ENCODE measurements around the gene CHRNB4.

CHRNB4 gene

DNA sequence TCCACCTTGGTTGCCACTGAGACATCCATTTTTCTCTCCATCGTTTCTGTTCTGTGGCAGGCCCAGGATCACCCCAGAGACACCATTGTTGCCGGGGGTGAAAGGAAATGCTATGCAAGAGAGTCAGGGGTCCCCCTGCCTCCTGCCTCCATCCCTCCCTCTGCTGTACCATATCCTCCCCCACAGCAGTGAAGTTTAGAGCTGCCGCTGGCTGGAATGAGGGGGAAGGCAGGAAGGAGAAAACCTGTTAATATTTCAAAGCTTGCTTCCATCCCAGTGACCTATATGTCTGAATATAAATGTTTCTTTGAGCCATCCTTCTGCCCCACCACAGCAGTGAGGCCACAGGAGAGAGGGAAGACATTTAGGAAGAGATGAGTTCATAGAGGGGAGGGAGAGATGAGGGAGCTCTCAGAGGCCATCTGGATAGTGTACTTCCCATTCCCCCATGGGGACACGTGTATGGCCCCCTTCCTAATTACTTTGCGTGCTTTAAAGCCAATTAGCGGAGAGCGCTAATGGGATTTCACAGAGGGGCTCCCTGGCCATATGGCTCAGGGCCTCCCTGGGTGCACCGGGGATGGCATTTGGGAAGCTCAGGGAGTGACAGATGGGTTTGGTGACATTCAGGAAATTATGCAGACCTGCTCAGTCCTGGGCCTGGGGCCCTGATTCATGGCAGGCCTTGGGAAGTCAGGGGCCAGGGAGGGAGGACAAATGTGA, 40.4 kb upstream of the CHRNB4 start:
- TF ChIP-seq SPI1 (IDR thresholded peaks at IDR 0.05; ENCODE audit: low read depth, low read length): no peak
- no peak for TF ChIP-seq POLR2A (IDR thresholded peaks at IDR 0.05; ENCODE audit: low read depth, low read length)
- TF ChIP-seq POLR2AphosphoS5 (IDR thresholded peaks at IDR 0.05; ENCODE audit: low read depth, low read length): no peak
- no peak for TF ChIP-seq PAX5 (IDR thresholded peaks at IDR 0.05; ENCODE audit: insufficient read depth, low read length, severe bottlenecking)
- no peak for TF ChIP-seq TAF1 (IDR thresholded peaks at IDR 0.05; ENCODE audit: low read depth, low read length)
- no peak for TF ChIP-seq POU2F2 (IDR thresholded peaks at IDR 0.05; ENCODE audit: low read depth, low read length)
- DNase-seq (ENCODE audit: insufficient read length, low spot score) (no peak), FAIRE-seq (no peak)

DNA sequence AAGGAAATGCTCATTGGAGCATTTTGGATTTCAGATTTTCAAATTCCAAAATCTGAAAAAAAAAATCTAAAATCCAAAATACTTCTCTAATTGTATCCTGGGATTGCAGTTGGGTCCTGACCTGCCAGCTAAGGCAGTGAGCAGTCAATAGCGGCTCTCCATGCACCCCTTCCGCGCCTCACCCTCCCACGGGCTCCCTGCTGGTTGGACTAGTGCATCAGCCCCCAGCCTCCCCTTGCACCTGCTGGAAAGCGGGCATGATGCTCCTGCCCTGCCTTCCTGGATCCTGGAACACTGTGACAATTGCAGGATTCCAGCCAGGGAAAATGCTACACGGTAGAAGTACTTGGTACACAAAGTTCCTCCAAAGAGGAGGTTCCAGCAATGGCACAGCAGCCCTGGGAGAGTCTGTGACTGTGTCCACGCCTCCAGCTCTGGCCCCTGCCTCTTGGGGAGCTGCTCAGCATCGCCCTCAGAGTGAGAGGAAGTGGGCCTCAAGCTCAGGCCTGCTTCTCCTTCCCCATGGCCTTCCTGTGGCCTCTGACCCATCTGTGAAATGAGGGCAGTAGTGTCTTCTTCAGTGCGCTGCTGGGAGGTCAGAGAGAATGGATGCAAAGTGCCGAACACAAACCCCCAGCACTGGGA, 39.5 kb upstream of the CHRNB4 start:
- TF ChIP-seq POLR2AphosphoS5 (IDR thresholded peaks at IDR 0.05; ENCODE audit: low read depth, low read length) (no peak), SPI1 (IDR thresholded peaks at IDR 0.05; ENCODE audit: low read depth, low read length) (peak; percentile 54; the same call in 1 of the 2 replicates), POLR2A (IDR thresholded peaks at IDR 0.05; ENCODE audit: low read depth, low read length) (no peak), TAF1 (IDR thresholded peaks at IDR 0.05; ENCODE audit: low read depth, low read length) (no peak), PAX5 (IDR thresholded peaks at IDR 0.05; ENCODE audit: insufficient read depth, low read length, severe bottlenecking) (no peak), POU2F2 (IDR thresholded peaks at IDR 0.05; ENCODE audit: low read depth, low read length) (no peak)
- DNase-seq (ENCODE audit: insufficient read length, low spot score) (no peak), FAIRE-seq (no peak)

DNA sequence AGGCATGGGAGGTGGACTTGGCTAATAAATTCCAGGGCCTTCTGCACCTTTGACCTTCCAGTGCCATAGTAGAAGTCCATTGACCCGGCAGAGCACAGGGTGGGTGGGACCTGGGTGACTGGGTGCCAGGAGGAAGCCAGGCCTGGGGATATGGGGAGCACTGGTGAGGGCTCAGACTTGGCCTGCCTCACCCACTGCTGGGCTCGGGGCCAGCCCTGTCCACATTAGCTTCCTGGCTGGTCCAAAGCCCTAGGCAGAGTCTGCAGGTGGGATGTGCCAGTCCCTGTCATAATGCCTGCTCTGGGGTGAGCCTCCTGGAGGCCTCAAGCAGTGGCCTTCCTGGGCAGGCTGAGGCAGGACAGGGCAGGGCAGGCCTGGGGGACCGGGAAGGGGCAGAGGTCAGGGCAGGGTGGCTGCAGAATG, 38.1 kb upstream of the CHRNB4 start:
- no peak for TF ChIP-seq TAF1 (IDR thresholded peaks at IDR 0.05; ENCODE audit: low read depth, low read length)
- TF ChIP-seq POLR2AphosphoS5 (IDR thresholded peaks at IDR 0.05; ENCODE audit: low read depth, low read length): no peak
- TF ChIP-seq POU2F2 (IDR thresholded peaks at IDR 0.05; ENCODE audit: low read depth, low read length): no peak
- no peak for TF ChIP-seq POLR2A (IDR thresholded peaks at IDR 0.05; ENCODE audit: low read depth, low read length)
- TF ChIP-seq PAX5 (IDR thresholded peaks at IDR 0.05; ENCODE audit: insufficient read depth, low read length, severe bottlenecking): no peak
- TF ChIP-seq SPI1 (IDR thresholded peaks at IDR 0.05; ENCODE audit: low read depth, low read length): no peak
- FAIRE-seq: no peak
- no peak for DNase-seq (ENCODE audit: insufficient read length, low spot score)

DNA sequence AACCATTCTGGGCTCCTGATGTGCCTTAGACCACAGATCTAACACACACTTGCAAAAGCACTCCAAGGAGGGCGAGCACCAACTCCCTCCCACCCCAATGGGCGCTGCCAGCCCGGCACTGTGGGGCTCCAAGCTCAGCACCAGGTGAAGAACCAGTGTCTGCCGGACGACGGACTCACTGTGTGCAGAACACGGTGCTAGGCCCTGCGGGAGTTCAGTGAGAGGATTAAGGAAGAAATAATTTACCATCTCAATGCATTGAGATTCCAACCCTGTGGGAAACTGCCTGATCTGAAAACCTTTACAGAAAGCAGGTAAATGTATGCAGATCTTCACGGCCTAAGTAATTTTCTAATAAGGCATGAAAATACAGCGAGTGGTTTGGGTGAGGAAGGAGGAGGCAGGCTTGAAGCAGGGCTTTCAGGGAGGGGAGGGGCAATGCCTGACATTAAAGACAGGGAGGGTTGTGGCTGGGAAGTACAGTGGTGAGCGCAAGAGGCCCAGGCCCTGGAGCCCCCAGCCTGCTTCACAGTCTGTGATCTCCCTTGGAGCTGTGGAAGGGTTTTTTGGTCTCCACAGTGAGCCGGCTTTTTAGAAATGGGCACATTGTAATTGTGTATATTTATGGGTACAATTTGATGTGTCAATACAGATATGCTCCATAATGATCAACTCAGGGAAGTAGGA, 35.6 kb upstream of the CHRNB4 start:
- no peak for DNase-seq (ENCODE audit: insufficient read length, low spot score)
- TF ChIP-seq PAX5 (IDR thresholded peaks at IDR 0.05; ENCODE audit: insufficient read depth, low read length, severe bottlenecking) (no peak), POLR2AphosphoS5 (IDR thresholded peaks at IDR 0.05; ENCODE audit: low read depth, low read length) (no peak), SPI1 (IDR thresholded peaks at IDR 0.05; ENCODE audit: low read depth, low read length) (no peak), POU2F2 (IDR thresholded peaks at IDR 0.05; ENCODE audit: low read depth, low read length) (no peak), TAF1 (IDR thresholded peaks at IDR 0.05; ENCODE audit: low read depth, low read length) (no peak), POLR2A (IDR thresholded peaks at IDR 0.05; ENCODE audit: low read depth, low read length) (no peak)
- no peak for FAIRE-seq

DNA sequence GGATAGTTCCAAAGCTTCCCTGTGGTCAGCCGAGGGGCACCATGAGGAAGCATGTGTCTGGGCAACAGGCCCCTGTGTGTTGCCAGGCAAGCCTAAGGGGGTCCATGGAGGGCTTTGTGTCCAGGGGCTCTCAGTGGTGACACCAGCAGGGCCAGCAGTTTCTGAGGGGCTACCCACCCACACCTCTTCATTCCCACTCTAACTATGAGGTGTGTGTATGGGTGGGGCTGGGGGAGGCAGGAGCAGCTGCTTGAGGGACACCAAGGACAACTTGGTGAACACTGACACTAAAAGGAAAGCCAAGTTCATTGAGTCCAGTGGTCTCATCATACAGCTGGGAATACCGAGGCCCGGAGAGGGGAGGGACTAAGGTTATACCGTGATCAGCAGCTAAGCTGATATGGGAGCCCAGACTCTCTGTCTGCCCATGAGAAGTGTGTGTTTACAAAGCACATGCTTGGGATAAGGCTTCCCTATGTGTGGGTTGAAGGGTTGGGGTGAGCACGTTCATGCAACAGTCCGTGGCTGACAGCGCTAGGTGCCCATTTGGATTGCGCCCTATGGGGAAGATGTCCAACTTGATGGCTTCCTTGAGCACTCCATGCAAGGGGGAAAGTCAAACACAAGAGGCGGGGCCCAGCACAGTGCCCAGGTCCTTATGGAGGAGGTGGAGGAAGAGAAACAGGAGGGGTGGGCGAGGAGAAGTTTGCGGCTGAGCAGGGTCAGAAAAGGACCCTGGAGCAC, 34.8 kb upstream of the CHRNB4 start:
- FAIRE-seq (no peak), DNase-seq (ENCODE audit: insufficient read length, low spot score) (no peak)
- TF ChIP-seq POLR2AphosphoS5 (IDR thresholded peaks at IDR 0.05; ENCODE audit: low read depth, low read length) (no peak), POLR2A (IDR thresholded peaks at IDR 0.05; ENCODE audit: low read depth, low read length) (no peak), SPI1 (IDR thresholded peaks at IDR 0.05; ENCODE audit: low read depth, low read length) (no peak), POU2F2 (IDR thresholded peaks at IDR 0.05; ENCODE audit: low read depth, low read length) (no peak)

DNA sequence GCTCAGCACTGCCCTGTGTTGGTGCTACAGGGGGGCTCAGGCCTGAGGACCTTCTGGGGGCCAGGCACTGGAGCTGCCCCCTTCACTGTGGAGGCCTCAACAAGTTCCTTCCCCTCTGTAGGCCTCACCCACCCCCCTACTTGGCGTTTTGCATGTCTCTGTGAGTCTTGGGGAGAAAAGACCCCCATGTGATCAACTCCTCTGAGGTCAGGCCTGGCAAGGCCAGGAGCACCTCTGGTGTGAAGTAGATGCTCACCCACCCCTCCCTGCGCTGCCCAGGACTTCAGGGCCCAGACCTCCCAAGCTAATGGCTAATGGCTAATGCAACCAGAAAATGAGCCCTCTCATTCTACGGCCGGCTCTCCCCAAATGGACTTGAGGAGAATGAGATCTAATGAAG, 34.2 kb upstream of the CHRNB4 start:
- TF ChIP-seq POU2F2 (IDR thresholded peaks at IDR 0.05; ENCODE audit: low read depth, low read length): no peak
- TF ChIP-seq SPI1 (IDR thresholded peaks at IDR 0.05; ENCODE audit: low read depth, low read length): no peak
- no peak for TF ChIP-seq POLR2AphosphoS5 (IDR thresholded peaks at IDR 0.05; ENCODE audit: low read depth, low read length)
- no peak for TF ChIP-seq PAX5 (IDR thresholded peaks at IDR 0.05; ENCODE audit: insufficient read depth, low read length, severe bottlenecking)
- no peak for TF ChIP-seq TAF1 (IDR thresholded peaks at IDR 0.05; ENCODE audit: low read depth, low read length)
- TF ChIP-seq POLR2A (IDR thresholded peaks at IDR 0.05; ENCODE audit: low read depth, low read length): no peak
- no peak for DNase-seq (ENCODE audit: insufficient read length, low spot score)
- FAIRE-seq: no peak

DNA sequence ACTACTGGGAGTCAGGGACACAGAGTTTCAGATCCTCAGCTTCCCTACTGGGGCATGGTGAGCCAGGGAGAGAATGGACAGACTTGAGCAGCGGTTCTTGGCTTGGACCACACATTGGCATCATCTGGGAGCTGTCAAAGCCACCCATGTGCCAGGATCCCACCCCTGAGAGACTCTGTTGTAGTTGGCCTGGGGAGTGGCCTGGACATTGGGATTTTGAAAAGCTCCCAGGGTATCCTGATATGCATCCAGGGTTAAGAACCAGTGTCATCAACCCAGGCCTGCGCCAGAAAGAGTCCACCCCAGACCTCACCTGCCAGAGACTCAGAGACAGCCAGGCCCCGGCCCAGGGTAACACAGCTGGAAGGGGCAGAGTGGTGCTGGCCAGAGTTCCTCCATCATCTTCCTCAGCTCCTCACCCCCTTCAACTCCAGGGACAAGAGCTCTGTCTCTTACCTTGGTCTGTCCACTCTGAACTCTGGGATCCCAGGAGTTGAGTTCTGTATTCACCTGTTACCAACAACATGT, 33.0 kb upstream of the CHRNB4 start:
- FAIRE-seq: no peak
- DNase-seq (ENCODE audit: insufficient read length, low spot score): no peak
- TF ChIP-seq PAX5 (IDR thresholded peaks at IDR 0.05; ENCODE audit: insufficient read depth, low read length, severe bottlenecking) (no peak), SPI1 (IDR thresholded peaks at IDR 0.05; ENCODE audit: low read depth, low read length) (no peak), POU2F2 (IDR thresholded peaks at IDR 0.05; ENCODE audit: low read depth, low read length) (no peak), POLR2A (IDR thresholded peaks at IDR 0.05; ENCODE audit: low read depth, low read length) (no peak), POLR2AphosphoS5 (IDR thresholded peaks at IDR 0.05; ENCODE audit: low read depth, low read length) (no peak), TAF1 (IDR thresholded peaks at IDR 0.05; ENCODE audit: low read depth, low read length) (no peak)

DNA sequence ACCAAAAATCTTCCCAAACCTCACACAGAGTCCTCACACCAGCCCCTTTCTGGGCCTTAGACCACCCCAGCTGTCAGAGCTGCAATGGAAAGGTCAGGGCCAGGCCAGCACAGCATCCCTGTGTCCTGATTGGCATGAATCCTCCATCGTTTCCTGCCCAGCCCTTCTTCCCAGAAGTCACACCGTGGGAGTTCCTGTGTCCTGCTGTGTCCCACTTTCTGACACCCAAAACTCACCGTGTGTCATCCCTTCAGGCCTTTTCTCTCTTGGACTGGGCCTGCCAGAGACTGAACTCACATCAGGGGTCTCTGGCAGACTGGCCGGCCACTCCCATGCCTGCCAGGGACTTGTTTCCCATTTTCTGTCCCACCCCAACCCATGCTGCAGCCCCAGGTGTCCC, 32.5 kb upstream of the CHRNB4 start:
- DNase-seq (ENCODE audit: insufficient read length, low spot score) (no peak), FAIRE-seq (no peak)
- TF ChIP-seq POLR2A (IDR thresholded peaks at IDR 0.05; ENCODE audit: low read depth, low read length): no peak
- TF ChIP-seq POU2F2 (IDR thresholded peaks at IDR 0.05; ENCODE audit: low read depth, low read length): no peak
- TF ChIP-seq SPI1 (IDR thresholded peaks at IDR 0.05; ENCODE audit: low read depth, low read length): no peak
- no peak for TF ChIP-seq PAX5 (IDR thresholded peaks at IDR 0.05; ENCODE audit: insufficient read depth, low read length, severe bottlenecking)
- no peak for TF ChIP-seq TAF1 (IDR thresholded peaks at IDR 0.05; ENCODE audit: low read depth, low read length)
- no peak for TF ChIP-seq POLR2AphosphoS5 (IDR thresholded peaks at IDR 0.05; ENCODE audit: low read depth, low read length)
